IMR-90 (cell line): ENCODE data around the gene CTBP2.

Source experiments
- BHLHE40 ChIP-seq: fragments of 150-350 bp; IDR thresholded peaks from 2 replicates; pipeline ENCODE4 v1.6.1; 2016; ENCODE audit warnings: mild to moderate bottlenecking, low read depth, low read length
- CEBPB ChIP-seq: IDR thresholded peaks from 2 replicates; pipeline ENCODE4 v1.6.1; 2012; ENCODE audit warnings: low read depth, low read length, improper control_type of control experiment
- CHD1 ChIP-seq: IDR thresholded peaks from 2 replicates; pipeline ENCODE4 v1.6.1; 2012; ENCODE audit warnings: low read depth, low read length, improper control_type of control experiment
- FOS ChIP-seq: fragments of 150-350 bp; IDR thresholded peaks from 2 replicates; pipeline ENCODE4 v1.6.1; 2016; ENCODE audit warnings: low read depth, low read length
- MAFK ChIP-seq: IDR thresholded peaks from 2 replicates; pipeline ENCODE4 v1.6.1; 2012; ENCODE audit warnings: low read depth, low read length, improper control_type of control experiment
- MXI1 ChIP-seq: IDR thresholded peaks from 2 replicates; pipeline ENCODE4 v1.6.1; 2012; ENCODE audit warnings: low read depth, mild to moderate bottlenecking, low read length, moderate library complexity, borderline replicate concordance
- NFE2L2 ChIP-seq: fragments of 150-350 bp; IDR thresholded peaks from 2 replicates; pipeline ENCODE4 v1.6.1; 2016; ENCODE audit warnings: low read depth, mild to moderate bottlenecking, low read length
- POLR2A ChIP-seq: IDR thresholded peaks from 2 replicates; pipeline ENCODE4 v1.6.1; 2012; ENCODE audit warnings: mild to moderate bottlenecking, low read depth, low read length
- RAD21 ChIP-seq: IDR thresholded peaks from 2 replicates; pipeline ENCODE4 v1.6.1; 2012; ENCODE audit warnings: low read length, improper control_type of control experiment
- RCOR1 ChIP-seq: IDR thresholded peaks from 2 replicates; pipeline ENCODE4 v1.6.1; 2012; ENCODE audit warnings: mild to moderate bottlenecking, low read length, improper control_type of control experiment; ENCODE audit not compliant: insufficient replicate concordance
- TF ChIP-seq, protein P1 (sequence below): conservative IDR thresholded peaks from 2 replicates; pipeline ENCODE4 v1.5.1; 2012; ENCODE audit warnings: mild to moderate bottlenecking, low read depth, low read length, improper control_type of control experiment
- TF ChIP-seq, protein P2 (sequence below): fragments of 150-350 bp; IDR thresholded peaks from 2 replicates; pipeline ENCODE4 v1.6.1; 2016; ENCODE audit warnings: low read depth, mild to moderate bottlenecking, low read length, moderate library complexity, borderline replicate concordance
- TF ChIP-seq, protein P3 (sequence below): fragments of 150-350 bp; IDR thresholded peaks from 2 replicates; pipeline ENCODE4 v1.6.1; 2017; ENCODE audit warnings: mild to moderate bottlenecking, antibody characterized with exemption, low read length, low read depth

DNA sequence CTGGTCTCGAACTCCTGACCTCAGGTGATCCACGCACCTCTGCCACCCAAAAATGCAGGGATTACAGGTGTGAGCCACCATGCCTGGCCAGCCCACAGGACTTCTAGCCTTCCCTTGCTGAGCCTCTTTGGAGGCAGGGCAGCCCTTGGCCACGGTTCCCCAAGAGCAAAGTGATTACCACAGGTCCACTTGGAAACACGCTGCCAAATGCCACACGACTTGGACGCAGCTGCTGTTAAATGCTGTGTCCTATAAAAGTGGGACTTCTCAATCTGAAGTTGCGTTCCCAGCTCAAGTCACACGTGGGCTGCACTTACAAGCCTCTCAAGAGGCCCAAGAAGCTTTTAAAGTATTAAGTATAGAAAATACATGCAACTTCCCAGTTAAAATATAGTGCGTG is 30.1 kb downstream of the CTBP2 start:
- no peak for TF ChIP-seq MXI1
- TF ChIP-seq POLR2A = no peak
- TF ChIP-seq, protein P1, sequence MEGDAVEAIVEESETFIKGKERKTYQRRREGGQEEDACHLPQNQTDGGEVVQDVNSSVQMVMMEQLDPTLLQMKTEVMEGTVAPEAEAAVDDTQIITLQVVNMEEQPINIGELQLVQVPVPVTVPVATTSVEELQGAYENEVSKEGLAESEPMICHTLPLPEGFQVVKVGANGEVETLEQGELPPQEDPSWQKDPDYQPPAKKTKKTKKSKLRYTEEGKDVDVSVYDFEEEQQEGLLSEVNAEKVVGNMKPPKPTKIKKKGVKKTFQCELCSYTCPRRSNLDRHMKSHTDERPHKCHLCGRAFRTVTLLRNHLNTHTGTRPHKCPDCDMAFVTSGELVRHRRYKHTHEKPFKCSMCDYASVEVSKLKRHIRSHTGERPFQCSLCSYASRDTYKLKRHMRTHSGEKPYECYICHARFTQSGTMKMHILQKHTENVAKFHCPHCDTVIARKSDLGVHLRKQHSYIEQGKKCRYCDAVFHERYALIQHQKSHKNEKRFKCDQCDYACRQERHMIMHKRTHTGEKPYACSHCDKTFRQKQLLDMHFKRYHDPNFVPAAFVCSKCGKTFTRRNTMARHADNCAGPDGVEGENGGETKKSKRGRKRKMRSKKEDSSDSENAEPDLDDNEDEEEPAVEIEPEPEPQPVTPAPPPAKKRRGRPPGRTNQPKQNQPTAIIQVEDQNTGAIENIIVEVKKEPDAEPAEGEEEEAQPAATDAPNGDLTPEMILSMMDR = no peak
- TF ChIP-seq CEBPB = no peak
- no peak for TF ChIP-seq MAFK
- TF ChIP-seq BHLHE40 = no peak
- no peak for TF ChIP-seq RCOR1
- TF ChIP-seq, protein P2, sequence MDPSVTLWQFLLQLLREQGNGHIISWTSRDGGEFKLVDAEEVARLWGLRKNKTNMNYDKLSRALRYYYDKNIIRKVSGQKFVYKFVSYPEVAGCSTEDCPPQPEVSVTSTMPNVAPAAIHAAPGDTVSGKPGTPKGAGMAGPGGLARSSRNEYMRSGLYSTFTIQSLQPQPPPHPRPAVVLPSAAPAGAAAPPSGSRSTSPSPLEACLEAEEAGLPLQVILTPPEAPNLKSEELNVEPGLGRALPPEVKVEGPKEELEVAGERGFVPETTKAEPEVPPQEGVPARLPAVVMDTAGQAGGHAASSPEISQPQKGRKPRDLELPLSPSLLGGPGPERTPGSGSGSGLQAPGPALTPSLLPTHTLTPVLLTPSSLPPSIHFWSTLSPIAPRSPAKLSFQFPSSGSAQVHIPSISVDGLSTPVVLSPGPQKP = no peak
- no peak for TF ChIP-seq RAD21
- no peak for TF ChIP-seq NFE2L2
- TF ChIP-seq, protein P3, sequence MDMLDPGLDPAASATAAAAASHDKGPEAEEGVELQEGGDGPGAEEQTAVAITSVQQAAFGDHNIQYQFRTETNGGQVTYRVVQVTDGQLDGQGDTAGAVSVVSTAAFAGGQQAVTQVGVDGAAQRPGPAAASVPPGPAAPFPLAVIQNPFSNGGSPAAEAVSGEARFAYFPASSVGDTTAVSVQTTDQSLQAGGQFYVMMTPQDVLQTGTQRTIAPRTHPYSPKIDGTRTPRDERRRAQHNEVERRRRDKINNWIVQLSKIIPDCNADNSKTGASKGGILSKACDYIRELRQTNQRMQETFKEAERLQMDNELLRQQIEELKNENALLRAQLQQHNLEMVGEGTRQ = no peak
- TF ChIP-seq CHD1 = no peak
- TF ChIP-seq FOS = no peak
